ENCODE results near the gene TSC1. TPM values are rescaled to one million over a fixed set of nuclear protein-coding genes. Genes with fewer than 3 reads are reported as not detected.

TSC1 gene
- total and polyA plus RNA-seq, 2 experiments from 2014 or later = 18.8 to 22.4 TPM

- no peak for DNase-seq
Observed at GRCh38 chr9:132957805-132958204, 13.4 kb upstream of the TSC1 start.

DNA sequence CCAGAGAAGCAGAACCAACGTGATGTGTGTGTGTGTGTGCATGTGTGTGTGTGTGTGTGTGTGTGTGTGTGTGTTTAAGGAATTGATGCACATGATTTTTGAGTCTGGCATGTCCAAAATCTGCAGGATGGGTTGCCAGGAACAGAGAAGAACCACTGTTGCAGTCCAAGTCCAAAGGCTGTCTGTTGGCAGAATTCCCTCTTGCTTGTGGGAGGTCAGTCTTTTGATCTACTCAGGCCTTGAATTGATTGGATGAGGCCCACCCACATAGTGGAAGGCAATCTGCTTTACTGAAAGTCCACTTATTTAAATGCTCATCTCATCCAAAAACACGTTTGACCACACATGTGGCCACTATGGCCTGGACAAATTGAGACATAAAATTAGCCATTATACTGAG, 11.4 kb upstream of the TSC1 start:
- H3K9me3 ChIP-seq (ENCODE audit: low read depth) = no peaks in the 10 kb centered on the region
- H3K4me2 ChIP-seq (ENCODE audit: unreplicated experiment) = no peak overlapping the region
- H3K79me2 ChIP-seq (ENCODE audit: insufficient read depth) = no peaks in the 10 kb centered on the region
- H3K9ac ChIP-seq = no peak overlapping the region
- in situ Hi-C loops (cut with MboI) = no loop called here
- WGBS, 2 experiments (ENCODE audit: low coverage in 1 of 2, low lambda C conversion rate in 2 of 2, missing lambda C conversion rate in 2 of 2) = 9 to 16% methylated on average over 2 of the region's 2 CpGs
- H3K4me1 ChIP-seq (ENCODE audit: insufficient read depth) = no peaks in the 10 kb centered on the region
- no peaks in the 10 kb centered on the region for H3K9me2 ChIP-seq (ENCODE audit: insufficient read depth)
- no peak overlapping the region for H3K4me3 ChIP-seq
- H3K27ac ChIP-seq = no peak overlapping the region
- no peaks in the 10 kb centered on the region for H3K36me3 ChIP-seq (ENCODE audit: low read depth)
- peaks cover 2% of the 10 kb centered on the region; the same call in 1 of the 2 replicates for H3K27me3 ChIP-seq (replicated peaks; ENCODE audit: insufficient read depth)
- TF ChIP-seq EZH2 (IDR thresholded peaks at IDR 0.05; ENCODE audit: insufficient read depth, poor library complexity, severe bottlenecking) (no peak), EZH2phosphoT487 (IDR thresholded peaks at IDR 0.05; ENCODE audit: insufficient read depth, low read depth) (no peak)
- H3F3A ChIP-seq (ENCODE audit: insufficient read depth) = no peaks in the 10 kb centered on the region
- DNase-seq = no peak
- H4K20me1 ChIP-seq (ENCODE audit: insufficient read depth) = no peaks in the 10 kb centered on the region
- H2AFZ ChIP-seq = no peak overlapping the region

More at GRCh38 chr9:132957805-132958204, 13.4 kb upstream of the TSC1 start:
- H2AFZ ChIP-seq = no peak overlapping the region
- TF ChIP-seq EZH2 (IDR thresholded peaks at IDR 0.05; ENCODE audit: insufficient read depth, poor library complexity, severe bottlenecking) (no peak), EZH2phosphoT487 (IDR thresholded peaks at IDR 0.05; ENCODE audit: insufficient read depth, low read depth) (no peak)
- H4K20me1 ChIP-seq (ENCODE audit: insufficient read depth) = no peaks in the 10 kb centered on the region
- H3K9me3 ChIP-seq (ENCODE audit: low read depth) = no peaks in the 10 kb centered on the region
- WGBS, 2 experiments (ENCODE audit: low coverage in 1 of 2, low lambda C conversion rate in 2 of 2, missing lambda C conversion rate in 2 of 2) = 43 to 50% methylated on average over 6 of the region's 6 CpGs
- H3K79me2 ChIP-seq (ENCODE audit: insufficient read depth) = no peaks in the 10 kb centered on the region
- no peak overlapping the region for H3K27ac ChIP-seq
- H3K9ac ChIP-seq = no peak overlapping the region
- in situ Hi-C loops (cut with MboI) = no loop called here
- H3K36me3 ChIP-seq (ENCODE audit: low read depth) = no peaks in the 10 kb centered on the region
- H3K4me1 ChIP-seq (ENCODE audit: insufficient read depth) = no peaks in the 10 kb centered on the region
- H3F3A ChIP-seq (ENCODE audit: insufficient read depth) = no peaks in the 10 kb centered on the region
- H3K27me3 ChIP-seq (replicated peaks; ENCODE audit: insufficient read depth) = peaks cover 6% of the 10 kb centered on the region; the same call in 1 of the 2 replicates
- H3K9me2 ChIP-seq (ENCODE audit: insufficient read depth) = no peaks in the 10 kb centered on the region
- no peak overlapping the region for H3K4me2 ChIP-seq (ENCODE audit: unreplicated experiment)
- no peak overlapping the region for H3K4me3 ChIP-seq

DNA sequence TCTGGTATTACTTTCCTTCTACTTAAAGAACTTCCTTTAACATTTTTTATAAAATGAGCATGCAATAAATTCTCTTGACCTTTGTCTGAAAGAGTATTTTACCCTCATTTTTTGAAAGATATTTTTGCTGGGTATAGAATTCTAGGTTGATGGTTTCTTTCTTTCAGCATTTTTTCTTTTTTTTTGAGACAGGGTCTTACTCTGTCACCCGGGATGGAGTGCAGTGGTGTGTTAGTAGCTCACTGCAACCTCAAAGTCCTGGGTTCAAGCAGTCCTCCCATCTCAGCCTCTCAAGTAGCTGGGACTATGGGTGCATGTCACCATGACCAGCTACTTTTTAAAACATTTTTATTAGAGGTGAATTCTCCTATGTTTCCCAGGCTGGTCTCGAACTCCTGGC, 10.7 kb upstream of the TSC1 start:
- TF ChIP-seq EZH2 (IDR thresholded peaks at IDR 0.05; ENCODE audit: insufficient read depth, poor library complexity, severe bottlenecking) = no peak

GRCh38 chr9:132949709-132950108, 5.3 kb upstream of the TSC1 start:
- H4K20me1 ChIP-seq (ENCODE audit: insufficient read depth) = no peaks in the 10 kb centered on the region
- H3K4me2 ChIP-seq (ENCODE audit: unreplicated experiment) = no peak overlapping the region
- TF ChIP-seq EZH2phosphoT487 (IDR thresholded peaks at IDR 0.05; ENCODE audit: insufficient read depth, low read depth) (no peak), EZH2 (IDR thresholded peaks at IDR 0.05; ENCODE audit: insufficient read depth, poor library complexity, severe bottlenecking) (no peak)
- no peaks in the 10 kb centered on the region for H3K27me3 ChIP-seq (replicated peaks; ENCODE audit: insufficient read depth)
- no peak overlapping the region for H3K27ac ChIP-seq
- H3K9ac ChIP-seq = no peak overlapping the region
- no peak overlapping the region for H2AFZ ChIP-seq
- H3K36me3 ChIP-seq (ENCODE audit: low read depth) = no peaks in the 10 kb centered on the region
- DNase-seq = no peak
- peaks cover 7% of the 10 kb centered on the region for H3K4me1 ChIP-seq (ENCODE audit: insufficient read depth)
- no peaks in the 10 kb centered on the region for H3F3A ChIP-seq (ENCODE audit: insufficient read depth)
- no peaks in the 10 kb centered on the region for H3K9me3 ChIP-seq (ENCODE audit: low read depth)
- H3K4me3 ChIP-seq = no peak overlapping the region
- 71 to 78% methylated on average over 4 of the region's 4 CpGs for WGBS, 2 experiments (ENCODE audit: low coverage in 1 of 2, low lambda C conversion rate in 2 of 2, missing lambda C conversion rate in 2 of 2)
- no peaks in the 10 kb centered on the region for H3K9me2 ChIP-seq (ENCODE audit: insufficient read depth)
- H3K79me2 ChIP-seq (ENCODE audit: insufficient read depth) = no peaks in the 10 kb centered on the region
- in situ Hi-C loops (cut with MboI) = no loop called here

More for the DNA sequence above, 10.7 kb upstream of the TSC1 start:
- no peaks in the 10 kb centered on the region for H3F3A ChIP-seq (ENCODE audit: insufficient read depth)
- no peak overlapping the region for H3K4me2 ChIP-seq (ENCODE audit: unreplicated experiment)
- no peak overlapping the region for H3K4me3 ChIP-seq
- H3K4me1 ChIP-seq (ENCODE audit: insufficient read depth) = no peaks in the 10 kb centered on the region
- in situ Hi-C loops (cut with MboI) = no loop called here
- no peak overlapping the region for H3K27ac ChIP-seq
- H3K9ac ChIP-seq = no peak overlapping the region
- H3K9me2 ChIP-seq (ENCODE audit: insufficient read depth) = no peaks in the 10 kb centered on the region
- no peaks in the 10 kb centered on the region for H4K20me1 ChIP-seq (ENCODE audit: insufficient read depth)
- DNase-seq = no peak
- no peak overlapping the region for H2AFZ ChIP-seq
- no peaks in the 10 kb centered on the region for H3K79me2 ChIP-seq (ENCODE audit: insufficient read depth)
- H3K27me3 ChIP-seq (replicated peaks; ENCODE audit: insufficient read depth) = no peaks in the 10 kb centered on the region
- no peaks in the 10 kb centered on the region for H3K36me3 ChIP-seq (ENCODE audit: low read depth)
- H3K9me3 ChIP-seq (ENCODE audit: low read depth) = no peaks in the 10 kb centered on the region
- 37 to 38% methylated on average over 2 of the region's 2 CpGs for WGBS, 2 experiments (ENCODE audit: low coverage in 1 of 2, low lambda C conversion rate in 2 of 2, missing lambda C conversion rate in 2 of 2)

- Histone ChIP-seq H3F3A (ENCODE audit: insufficient read depth) (no peaks in the 10 kb centered on the region), H3K79me2 (ENCODE audit: insufficient read depth) (peaks cover 9% of the 10 kb centered on the region), H3K4me3 (no peak overlapping the region), H2AFZ (no peak overlapping the region), H3K36me3 (ENCODE audit: low read depth) (no peaks in the 10 kb centered on the region), H3K9me2 (ENCODE audit: insufficient read depth) (no peaks in the 10 kb centered on the region), H3K27ac (no peak overlapping the region), H3K4me2 (ENCODE audit: unreplicated experiment) (no peak overlapping the region), H3K9me3 (ENCODE audit: low read depth) (no peaks in the 10 kb centered on the region), H3K9ac (no peak overlapping the region), H3K4me1 (ENCODE audit: insufficient read depth) (peaks cover 7% of the 10 kb centered on the region), H4K20me1 (ENCODE audit: insufficient read depth) (no peaks in the 10 kb centered on the region), H3K27me3 (replicated peaks; ENCODE audit: insufficient read depth) (no peaks in the 10 kb centered on the region)
- 68 to 75% methylated on average over 18 of the region's 18 CpGs for WGBS, 2 experiments (ENCODE audit: low coverage in 1 of 2, low lambda C conversion rate in 2 of 2, missing lambda C conversion rate in 2 of 2)
- DNase-seq = no peak
- in situ Hi-C loops (cut with MboI) = no loop called here
- TF ChIP-seq EZH2phosphoT487 (IDR thresholded peaks at IDR 0.05; ENCODE audit: insufficient read depth, low read depth) (no peak), EZH2 (IDR thresholded peaks at IDR 0.05; ENCODE audit: insufficient read depth, poor library complexity, severe bottlenecking) (no peak)
Observed at GRCh38 chr9:132948482-132949050, 4.2 kb upstream of the TSC1 start.

All from GM23248 (cell line).